Cerebellar cortex (tissue), 1 donor: ENCODE measurements around the gene TAF12.
"Not testable (repeated sequence)": the region's sequence is repeated elsewhere in the genome, so short reads cannot be mapped to it uniquely, and the experiment has no call there.

Experiments used
- DNase-seq: peaks from one replicate; pipeline ENCODE4 v3.0.0-alpha.2; 2015; ENCODE audit warnings: low spot score

Gene TAF12

DNA sequence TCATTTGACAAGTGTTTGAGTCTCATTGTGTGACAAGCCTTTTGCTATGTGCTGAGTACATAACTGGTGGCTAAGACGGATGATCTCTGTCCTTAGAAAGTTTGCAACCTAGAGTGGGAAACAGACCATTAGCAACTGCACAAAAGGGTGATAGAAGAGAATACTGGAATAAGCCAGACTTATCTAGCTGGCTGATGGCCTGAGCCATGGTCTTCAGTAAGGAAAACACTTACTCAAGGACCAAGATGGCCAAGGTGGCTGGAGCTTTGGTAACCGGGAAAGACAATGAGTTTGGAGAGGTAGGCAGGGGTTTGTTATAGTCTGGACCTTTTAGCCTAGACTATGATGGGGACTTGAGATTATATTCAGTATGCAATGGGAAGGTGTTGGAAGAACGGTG lies 1.6 kb upstream of the TAF12 start:
- peak; percentile 22 for DNase-seq

DNA sequence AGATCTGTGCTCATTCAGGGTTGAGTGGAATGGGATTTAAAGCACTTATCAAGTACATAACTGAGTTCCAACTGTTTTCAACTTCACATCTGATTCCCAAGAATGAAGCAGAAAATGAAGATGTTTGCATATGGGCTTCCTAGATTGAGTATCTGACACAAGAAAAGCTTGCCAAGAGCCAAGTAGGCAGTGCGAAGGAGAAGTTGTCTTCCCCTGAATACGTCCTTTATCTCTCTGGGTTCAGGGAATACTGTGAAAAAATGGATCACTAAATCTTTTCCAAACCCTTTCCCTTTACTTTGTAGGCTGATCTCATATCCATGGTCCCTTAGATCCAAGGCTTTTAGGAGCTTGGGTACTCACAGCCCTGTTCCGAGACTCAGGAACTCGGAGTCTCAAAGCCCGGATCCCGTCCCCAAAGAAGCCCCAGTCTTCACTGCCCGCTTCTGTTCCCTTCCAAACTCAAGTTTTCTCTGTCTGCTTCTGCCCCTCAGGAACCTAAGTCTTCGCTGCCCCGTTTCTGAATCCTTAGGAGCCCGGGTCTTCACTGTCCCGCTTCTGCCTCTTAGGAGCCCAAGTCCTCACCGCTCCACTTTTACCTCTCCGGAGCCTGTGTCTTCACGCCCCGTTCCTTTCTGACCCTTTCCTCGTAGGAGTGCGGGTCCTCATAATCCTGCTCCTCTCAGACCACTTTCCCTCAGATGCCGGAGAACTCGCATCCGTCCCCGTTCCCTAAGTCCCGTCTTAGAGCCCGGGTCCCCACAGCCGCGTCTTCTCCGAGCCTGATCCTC lies 616 bp downstream of the TAF12 start:
- DNase-seq, result no peak

DNA sequence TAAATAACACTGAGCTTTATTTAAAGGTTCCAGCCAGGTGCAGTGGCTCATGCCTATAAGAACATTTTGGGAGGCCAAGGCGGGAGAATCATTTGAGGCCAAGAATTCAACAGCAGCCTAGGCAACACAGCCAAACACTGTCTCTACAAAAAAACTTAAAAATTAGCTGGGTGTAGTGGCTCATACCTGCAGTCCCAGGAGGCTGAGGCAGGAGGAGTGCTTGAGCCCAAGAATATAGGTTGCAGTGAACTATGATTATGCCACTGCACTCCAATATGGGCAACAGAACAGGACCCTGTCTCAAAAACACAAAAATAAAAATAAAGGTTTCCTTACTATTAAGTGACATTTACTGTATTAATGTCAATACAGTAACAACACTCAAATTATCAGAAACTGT lies 2.1 kb downstream of the TAF12 start:
- DNase-seq, result peak; percentile 16

DNA sequence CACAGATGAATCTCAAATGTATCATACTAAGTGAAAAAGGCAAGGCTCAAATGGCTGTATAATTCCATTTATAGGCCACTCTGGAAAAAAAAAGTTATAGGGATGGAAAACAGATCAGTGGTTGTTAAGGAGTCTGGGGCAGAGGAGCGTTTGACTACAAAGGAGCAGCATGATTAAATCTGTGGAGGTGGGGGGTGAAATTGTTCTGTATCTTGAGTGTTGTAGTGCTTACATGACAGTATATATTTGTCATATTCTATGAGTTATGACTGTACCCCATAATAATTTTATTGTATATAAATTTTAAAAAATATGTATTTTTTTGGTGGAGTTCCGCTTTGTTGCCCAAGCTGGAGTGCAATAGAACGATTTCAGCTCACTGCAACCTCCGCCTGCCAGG lies 10.3 kb downstream of the TAF12 start:
- no peak for DNase-seq

DNA sequence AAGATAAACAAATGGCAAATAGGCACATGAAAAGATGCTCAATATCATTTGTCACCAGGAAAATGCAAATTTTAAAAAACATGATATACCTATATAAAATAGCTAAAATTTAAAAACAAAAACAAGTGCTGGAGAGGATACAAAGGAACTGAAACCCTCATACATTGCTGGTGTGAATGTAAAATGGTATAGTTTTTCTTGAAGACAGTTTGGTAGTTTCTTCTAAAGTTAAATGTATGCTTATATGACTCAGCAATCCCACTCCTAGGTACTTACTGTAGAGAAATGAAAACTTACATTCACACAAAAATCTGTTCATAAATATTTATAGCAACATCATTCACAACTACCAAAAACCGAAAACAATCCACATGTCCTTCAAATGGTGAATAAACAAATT lies 11.2 kb downstream of the TAF12 start:
- DNase-seq, result no peak

DNA sequence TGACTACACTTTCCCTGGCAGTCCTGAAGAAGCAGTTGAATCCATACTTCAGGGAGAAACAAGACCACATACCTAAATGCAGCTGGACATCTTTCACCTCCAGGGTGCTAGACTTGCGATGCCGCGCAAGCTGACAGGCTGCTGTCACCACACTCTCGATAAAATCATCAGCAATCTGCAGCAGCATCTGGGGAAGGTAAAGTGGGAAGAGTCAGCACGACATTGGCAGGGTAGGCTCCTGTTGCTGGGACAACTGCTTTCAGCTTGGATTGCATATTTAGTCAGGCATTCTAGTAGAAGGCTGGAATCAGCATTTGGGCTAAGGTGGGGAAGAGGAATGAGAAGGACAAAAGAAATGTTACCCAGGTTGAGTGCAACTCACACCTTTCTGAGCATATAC lies 29.7 kb downstream of the TAF12 start:
- no peak for DNase-seq

DNA sequence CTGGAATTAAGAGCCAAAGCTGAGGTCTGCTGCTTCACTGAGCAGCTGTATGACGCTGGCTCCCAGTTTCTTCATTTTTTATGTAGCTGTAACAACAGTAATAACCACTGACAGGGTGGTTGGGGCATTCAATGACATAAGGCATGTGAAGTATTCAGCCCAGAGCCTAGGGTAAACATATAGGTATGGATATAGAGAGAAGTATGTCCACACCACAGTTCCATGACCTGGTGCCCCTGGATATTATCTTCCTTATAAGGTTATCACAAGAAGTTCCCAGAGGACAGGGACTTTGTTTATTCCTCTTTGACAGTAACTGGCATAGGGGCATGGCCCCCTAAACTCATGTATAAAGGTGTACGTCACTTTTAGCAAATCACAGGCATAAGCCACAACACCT lies 36.1 kb downstream of the TAF12 start:
- no peak for DNase-seq

DNA sequence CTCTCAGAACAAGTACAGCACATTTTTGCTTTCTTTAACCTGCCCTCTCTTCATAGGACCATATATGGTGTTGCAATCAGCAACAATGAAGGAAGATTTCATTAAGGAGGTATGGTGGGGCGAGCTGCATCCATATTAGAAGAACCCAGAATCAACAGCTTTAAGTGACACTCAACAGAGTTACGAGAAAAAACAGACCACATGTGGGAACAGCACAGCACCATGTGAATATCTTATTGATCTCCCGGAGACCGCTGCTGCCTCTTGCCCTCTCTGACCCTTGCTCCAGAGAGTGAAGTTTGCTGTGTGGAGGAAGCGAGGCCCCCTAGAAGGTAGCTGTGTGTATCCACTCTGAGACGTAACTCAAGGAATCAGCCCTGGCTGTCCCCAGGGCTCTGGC lies 37.9 kb downstream of the TAF12 start:
- no peak for DNase-seq

DNA sequence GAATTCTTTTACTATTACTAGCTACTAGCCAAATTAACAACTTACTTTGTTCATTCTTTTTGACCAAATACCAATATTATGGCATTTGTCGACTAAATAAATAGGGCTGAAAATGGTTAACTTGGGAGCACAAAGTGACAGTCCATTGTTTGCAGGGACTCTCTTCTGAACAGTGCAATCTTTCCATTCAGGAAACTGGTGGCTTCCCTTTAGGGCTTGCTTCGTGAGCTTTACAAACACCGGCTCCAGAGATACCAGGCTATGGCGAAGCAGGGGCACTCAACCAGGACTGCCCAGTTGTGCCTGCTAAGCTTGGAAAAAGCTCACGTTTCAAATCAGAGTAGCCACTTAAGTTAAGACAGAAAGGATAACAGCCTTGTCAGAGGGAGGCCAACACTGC lies 38.5 kb downstream of the TAF12 start:
- DNase-seq, result no peak

DNA sequence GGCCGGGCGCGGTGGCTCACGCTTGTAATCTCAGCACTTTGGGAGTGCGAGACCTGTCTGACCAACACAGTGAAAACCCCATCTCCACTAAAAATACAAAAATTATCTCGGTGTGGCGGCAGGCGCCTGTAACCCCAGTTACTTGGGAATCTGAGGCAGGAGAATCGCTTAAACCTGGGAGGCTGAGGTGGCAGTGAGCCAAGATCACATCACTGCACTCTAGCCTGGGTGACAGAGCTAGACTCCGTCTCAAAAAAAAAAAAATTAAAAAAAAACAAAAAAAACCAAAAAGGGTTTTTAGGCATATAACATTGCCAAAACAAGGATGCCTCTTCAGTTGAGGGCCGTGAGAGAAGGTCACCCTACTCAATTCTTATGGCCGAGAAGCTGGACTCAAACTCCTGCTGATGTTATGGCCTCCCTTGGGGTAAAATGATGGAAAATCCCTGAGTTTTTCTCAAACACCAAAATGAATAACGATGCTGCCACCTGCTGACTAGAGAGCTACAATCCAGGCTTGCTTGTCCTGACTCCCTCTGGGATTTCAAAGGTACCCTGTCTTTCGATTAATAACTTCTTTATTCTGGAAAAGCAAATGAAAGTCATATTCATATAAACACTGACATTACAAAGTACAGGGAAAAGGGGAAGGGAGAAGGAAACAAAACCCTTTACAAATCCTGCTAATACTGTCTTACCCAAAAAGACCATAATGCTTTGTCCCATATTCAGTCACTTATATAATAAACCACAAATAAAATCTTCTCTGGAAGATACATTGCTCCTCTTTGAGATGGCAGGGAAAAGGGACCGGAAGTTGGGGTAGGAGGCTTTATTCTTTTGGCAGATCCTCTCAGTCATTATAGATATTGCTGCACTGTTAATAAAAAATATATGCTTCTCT lies 40.1 kb downstream of the TAF12 start:
- DNase-seq, result peak; percentile 81

DNA sequence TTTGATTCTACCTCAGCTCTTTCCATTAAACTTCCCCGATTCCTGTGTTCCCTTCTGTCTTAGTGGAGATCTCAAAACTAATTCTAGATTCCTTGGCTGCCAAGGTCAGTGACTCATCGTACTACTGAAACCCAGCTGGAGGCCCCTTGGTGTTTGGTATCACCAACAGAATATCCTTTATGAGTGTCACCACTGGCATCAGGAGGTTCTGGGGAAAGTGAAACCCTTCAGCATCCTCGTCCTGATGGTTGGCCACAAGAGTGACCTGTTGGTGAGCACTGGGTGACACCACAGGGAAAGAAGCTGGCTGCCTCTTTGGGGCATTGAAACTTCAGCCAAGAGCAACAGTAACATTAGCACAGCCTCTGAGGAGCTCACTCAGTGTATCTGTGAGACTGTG lies 41.2 kb downstream of the TAF12 start:
- DNase-seq, result no peak

DNA sequence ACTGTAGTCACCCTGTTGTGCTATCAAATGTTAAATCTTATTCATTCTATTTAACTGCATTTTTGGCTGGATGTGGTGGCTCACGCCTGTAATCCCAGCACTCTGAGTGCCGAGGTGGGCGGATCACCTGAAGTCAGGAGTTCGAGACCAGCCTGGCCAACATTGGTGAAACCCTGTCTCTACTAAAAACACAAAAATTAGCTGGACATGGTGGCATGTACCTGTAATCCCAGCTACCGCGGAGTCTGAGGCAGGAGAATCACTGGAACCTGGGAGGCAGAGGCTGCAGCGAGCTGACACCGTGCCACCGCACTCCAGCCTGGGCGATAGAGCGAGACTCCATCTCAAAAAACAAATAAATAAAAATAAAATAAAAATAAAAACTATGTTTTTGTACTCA lies 46.6 kb downstream of the TAF12 start:
- DNase-seq, result not testable (repeated sequence)

DNA sequence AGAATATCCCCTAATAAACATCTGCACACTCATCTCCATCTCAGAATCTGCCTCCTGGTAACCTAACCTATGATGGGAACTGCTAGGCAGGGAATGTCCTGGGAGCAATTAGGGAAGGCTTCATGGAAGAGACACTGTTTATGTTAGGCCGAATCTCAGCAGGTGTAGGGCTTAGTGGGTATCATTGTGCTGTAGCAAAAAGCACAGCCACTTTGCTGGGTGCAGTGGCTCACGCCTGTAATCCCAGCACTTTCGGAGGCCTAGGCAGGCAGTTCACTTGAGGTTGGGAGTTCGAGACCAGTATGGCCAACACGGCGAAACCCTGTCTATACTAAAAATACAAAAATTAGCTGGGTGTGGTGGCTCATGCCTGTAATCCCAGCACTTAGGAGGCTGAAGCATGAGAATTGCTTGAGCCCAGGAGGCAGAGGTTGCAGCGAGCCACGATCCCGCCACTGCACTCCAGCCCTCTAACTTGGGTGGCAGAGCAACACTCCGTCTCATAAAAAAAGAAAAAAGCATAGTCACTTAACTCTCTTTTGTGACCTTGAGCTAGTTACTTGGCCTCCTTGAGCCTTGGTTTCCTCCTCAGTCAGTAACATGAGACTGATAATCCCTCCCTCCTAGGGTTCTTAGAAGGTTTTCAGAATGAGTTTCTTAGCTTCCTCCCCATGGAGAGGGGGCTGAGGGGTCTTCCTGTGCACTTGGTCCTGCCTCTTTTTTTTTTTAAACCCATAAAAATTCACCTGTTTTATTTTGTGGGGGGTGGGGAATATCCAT lies 47.3 kb downstream of the TAF12 start:
- DNase-seq, result no peak

DNA sequence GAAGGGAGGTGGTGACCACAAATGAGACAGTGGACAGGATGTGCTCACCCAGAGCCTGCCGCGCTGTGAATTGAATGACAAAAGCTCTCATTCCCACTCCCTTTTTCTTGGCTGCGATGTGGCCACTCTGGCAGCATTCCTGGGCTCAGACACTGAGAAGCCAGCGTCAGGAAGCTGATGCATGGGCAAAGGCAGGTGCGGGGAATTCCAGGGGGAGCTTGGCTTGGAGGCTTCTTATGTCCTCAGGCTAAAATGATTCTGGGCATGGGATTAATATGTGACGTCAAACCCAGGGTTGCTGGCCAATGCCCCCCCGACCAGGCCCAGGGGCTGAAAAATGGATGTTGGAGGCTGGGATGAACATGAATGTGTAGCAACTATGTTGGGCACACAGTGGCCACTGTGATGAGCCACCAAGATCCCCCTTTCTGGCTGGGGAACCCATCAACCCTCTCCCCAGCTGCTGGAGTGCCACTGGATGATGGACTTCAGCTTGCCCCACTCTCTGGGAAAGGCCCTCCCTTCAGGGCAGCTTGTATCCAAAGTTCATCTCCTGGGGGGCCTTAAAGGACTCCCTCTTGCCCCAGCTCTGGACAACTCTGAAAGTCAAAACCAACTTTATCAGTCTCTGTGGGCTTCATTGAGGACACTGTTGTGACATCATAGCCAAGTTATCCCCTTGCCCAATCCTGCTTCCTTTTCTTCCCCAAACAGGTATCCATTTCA lies 48.0 kb downstream of the TAF12 start:
- peak; percentile 16 for DNase-seq

DNA sequence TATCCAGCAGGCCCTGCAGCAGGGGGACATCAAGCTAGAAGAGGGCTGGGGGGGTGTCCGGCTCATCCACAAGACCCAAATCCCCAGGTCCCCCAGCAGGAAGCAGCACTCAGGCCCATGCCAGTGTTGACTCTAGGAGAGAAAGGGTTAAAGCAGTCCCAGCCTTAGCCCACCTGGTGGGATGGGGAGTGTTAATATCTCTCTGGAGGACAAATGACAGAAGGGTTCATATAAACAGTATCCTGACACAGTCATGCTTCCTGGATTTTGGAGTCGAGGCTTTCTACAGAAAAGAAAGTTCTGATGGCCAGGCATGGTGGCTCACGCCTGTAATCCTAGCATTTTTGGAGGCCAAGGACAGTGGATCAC lies 48.9 kb downstream of the TAF12 start:
- not testable (repeated sequence) for DNase-seq

DNA sequence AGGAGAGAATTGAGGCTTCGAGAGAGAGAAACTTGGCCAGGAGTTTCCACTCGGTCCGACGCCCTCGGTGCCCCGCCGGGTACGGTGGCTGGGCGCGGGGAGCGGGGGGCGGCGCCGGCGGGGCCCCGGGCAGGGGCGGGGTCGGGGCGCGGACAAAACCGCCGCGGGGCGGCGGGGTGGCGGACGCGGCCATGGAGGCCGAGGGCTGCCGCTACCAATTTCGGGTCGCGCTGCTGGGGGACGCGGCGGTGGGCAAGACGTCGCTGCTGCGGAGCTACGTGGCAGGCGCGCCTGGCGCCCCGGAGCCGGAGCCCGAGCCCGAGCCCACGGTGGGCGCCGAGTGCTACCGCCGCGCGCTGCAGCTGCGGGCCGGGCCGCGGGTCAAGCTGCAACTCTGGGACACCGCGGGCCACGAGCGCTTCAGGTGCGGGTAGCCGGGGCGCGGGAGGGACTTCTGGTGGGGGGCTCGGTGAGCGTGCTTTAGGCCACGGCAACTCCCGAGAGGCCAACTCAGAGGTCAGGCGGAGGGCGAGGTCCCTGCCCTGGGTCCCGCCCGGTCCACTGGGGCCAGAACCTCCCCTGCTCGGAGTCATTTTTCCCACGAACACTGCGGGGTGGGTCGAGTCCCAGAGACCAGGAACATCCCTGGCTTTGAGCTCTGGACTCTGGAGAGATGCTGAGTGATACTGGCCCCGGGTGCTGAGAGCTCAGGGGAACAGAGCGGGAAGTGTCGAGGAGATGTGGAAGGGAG lies 50.4 kb downstream of the TAF12 start:
- DNase-seq, result no peak

DNA sequence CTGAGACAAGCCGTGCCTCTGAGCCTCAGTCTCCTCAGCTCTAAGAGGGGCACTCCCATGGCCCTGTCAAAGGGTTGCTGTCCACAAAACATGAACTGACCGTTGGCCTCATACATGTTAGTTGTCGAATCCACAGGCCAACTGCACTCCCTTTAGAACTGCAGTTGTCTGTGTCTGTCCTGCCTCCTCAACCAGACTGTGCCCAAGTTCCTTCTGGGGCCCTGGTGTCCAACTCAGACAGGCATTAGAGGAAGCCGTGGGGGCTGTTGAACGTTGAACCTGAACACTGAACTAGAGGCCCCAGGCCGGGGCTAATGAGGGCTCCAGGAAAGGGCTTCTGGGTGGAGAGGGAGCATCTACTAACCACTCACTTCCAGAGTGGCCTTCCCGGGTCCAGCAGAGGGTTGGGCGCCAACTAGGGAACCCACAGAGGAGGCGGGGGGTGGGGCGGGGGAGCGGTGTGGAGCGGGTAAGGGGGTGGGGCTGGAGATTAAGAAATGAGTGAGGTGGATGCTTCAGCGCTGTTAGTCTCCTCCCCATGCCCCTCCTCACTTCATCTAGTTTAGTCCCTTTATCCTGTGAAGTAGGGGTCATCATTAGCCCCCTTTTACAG lies 51.1 kb downstream of the TAF12 start, which contains the start of gene RAB42:
TSS of gene RAB42 (plus strand) at position 558 of the 613 bp plus-strand sequence. CDS start 247 bp downstream, outside the sequence.
- DNase-seq, result no peak

DNA sequence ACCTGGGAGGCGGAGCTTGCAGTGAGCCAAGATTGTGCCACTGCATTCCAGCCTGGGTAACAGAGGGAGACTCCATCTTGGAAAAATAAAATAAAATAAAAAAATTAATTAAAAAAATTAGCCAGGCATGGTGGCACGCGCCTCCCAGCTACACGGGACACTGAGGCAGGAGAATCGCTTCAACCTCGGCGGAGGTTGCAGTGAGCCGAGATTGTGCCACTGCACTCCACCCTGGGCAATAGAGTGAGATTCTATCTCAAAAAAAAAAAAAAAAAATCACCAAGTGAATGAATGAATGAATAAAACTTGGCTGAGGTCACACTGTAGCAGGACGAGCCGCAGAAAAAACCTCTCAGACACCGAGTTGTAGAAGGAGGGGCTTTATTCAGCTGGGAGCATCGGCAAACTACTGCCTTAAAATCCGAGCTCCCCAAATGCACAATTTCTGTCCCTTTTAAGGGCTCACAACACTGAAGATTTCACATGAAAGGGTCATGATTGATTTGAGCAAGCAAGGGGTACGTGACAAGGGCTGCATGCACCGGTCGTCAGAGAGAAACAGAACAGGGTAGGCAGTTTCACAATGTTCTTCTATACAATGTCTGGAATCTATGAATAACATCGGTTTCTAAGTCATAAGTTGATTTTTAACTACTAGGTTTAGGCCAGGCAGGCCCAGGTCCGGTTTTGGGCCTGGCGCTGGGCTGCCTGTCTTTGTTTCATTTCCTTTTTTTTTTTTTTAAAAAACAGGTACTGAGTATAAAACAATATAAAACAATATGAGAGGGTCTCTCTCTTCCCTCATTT lies 56.1 kb downstream of the TAF12 start:
- not testable (repeated sequence) for DNase-seq

DNA sequence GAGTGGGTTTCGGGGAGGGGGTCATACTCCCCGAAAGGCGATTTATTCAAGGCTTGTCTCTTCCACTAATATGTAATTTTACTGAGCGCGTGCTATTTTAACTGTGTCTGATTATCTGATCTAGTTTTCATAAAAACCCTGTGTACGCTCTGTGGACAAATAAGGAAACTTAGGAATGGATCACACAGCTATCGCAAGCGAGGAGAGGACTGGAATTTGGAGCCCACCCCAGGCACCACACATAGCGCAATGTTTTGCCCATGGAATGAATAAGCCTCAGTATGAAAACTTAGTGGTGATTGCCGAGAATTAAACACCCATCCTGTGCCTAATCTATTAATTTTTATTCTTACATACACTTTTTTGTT lies 60.6 kb downstream of the TAF12 start:
- peak; percentile 43 for DNase-seq
